SHP77 treated with DMSO at 0.1 percent for 48 hours (cell line): ENCODE results near the gene HS2ST1.

ENCODE experiments used
- DNase-seq: peaks from one replicate; lab custom pipeline; 2025; lab: John Stamatoyannopoulos, UW

The HS2ST1 gene

DNA sequence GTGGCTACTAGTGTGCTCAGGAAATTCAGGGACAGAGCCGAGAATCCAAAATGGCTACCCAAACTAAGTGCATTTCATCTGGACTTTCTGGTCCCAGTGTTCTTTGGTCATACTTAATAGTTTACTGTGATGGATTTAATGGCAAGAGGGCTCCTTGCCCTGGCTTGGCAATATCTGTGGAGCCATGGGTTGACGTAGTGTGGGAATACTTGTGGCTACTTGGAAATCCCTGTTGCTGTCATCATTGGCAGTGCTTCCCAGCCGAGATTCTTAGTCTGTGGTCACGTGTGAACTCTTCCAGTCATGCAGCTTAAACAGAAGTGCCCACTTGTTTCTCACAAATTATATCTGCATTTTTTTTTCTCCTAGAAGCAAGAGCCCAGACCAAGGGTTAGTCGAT is 198.9 kb downstream of the HS2ST1 start:
- no peak for DNase-seq

DNA sequence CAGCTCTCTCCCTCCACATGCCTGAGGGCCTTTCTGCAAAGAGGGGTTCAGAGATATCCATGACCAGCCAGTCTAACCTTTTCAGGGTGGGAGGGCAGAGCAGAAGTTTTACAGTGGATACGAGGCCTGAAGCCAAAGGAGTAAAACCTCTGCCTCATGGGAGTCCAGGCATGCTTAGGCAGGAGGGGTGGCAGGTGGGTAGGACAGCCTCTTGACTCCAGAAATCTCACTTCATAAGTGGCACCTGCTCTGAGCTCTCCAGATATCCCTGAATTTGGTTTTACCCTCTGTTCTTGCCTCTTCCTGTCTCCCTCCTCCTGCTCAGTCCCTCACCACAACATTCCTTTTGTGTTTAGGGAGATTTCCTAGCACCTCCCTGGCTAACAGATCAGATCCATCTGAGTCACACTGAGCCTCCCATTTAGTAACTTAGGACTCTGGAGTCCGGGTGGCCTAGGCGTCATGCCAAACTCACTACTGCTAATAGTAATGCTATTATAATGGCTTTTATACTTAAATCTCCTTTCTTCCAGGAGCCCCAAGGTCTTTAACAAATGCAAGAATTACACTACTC is 201.0 kb downstream of the HS2ST1 start:
- no peak for DNase-seq

DNA sequence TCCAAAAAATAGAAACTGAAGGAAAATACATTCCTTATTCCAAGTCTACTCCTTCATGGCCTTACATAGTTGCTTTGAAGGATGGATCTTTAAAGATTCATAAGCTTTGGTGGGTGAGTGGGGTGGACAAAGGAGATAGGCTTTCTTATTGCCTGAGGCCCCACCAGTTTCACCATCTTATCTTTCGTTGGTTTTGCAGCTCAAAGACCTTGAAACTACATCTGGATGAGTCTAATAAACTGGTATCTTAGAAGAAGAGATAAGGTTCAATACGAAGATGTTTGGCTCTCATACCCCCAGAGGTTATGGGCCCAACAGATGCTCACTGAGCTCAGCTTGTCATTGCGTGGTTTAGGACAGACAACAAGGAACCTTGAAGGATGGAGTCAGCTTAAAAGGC is 201.5 kb downstream of the HS2ST1 start:
- no peak for DNase-seq

DNA sequence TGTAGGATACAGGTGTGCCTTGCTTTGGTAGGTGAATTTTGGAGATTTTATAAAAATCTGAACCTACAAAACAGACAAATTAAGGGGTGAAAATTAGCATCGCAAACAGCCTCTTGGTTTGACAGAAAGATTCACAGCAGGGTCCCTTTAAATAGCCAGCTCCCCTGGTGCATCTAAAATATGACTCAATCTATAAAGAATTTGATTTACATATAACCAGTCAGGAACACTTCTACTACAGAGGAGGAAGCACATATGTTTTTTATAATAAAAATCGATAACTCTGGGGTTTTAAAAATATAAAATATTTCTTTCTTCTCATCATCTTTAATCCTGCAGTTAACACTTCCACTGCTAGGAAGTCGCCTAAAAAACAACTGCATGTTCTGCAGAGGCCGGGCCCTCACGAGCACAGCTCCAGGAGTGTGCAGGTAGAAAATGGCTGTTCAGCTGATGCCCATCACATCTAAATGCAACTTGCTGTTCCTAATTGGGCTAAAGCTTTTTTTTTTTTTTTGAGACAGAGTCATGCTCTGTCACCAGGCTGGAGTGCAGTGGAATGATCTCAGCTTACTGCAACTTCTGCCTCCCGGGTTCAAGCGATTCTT is 203.4 kb downstream of the HS2ST1 start:
- no peak for DNase-seq

DNA sequence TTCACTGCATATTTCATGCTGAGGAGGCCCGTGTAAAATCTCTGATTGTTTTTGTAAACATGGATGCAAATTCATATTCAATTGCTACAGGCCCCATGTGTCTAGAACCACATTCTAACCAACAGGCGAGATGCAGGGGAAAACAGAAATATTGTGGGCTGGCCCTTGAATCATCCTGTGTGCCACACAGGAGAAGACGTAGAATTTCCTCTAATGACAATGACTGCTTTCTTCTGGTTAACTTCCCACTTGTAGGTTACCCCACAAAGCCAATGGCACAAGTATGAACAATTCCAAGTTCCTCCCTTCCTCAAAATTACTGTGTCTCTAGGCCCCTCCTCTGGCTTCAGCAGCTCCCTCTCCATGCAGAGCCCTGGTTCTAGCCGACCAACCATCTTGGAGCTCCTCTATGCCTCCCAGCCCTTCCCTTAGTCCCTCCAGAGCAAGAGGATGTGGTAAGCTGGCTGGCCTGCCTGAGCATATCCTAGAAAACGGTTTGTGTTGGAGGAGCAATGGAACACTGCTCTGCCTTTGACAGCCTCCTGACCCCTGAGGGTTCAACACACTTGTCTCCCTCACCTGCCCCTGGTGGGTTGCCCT is 205.2 kb downstream of the HS2ST1 start:
- DNase-seq: no peak

DNA sequence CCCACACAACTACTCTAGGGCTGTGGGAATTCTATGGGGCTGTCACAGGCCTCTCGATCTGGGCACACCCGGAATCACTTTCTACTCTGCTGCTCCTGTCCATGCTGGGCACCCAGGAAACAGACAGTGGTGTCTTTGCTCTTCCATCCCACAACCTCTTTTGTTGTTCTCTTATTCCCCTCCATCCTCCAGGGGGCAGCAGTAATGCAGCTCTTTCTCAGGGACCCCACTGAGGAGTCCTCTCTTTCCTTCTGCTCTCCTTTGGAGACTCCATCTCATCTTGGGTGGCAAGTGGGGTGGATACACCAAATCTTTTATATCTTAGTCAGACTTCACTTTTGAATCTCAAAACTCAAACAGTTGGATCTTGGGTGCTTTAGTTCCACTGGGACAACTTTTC is 206.3 kb downstream of the HS2ST1 start:
- no peak for DNase-seq

DNA sequence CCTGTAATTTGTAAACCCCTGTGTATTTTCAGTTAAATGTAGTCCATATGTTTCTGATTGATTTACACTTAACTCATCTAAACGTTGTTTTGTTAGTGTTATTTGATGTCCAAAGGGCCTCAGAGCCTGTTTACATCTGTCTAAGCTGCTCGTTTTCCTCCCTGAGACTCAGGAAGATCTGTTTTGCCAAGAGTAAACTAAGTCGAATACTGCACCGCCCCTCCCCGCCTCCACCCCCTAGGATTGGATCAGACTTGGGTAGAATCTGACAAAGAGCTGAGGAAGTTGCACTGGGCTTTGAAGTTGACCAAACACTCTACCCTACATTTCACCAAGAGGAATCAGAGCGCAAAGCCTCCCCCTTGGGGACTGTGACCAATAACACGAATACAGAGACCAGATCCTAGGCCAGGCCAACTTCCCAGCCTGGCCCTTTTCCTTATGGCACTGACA is 207.3 kb downstream of the HS2ST1 start:
- no peak for DNase-seq

DNA sequence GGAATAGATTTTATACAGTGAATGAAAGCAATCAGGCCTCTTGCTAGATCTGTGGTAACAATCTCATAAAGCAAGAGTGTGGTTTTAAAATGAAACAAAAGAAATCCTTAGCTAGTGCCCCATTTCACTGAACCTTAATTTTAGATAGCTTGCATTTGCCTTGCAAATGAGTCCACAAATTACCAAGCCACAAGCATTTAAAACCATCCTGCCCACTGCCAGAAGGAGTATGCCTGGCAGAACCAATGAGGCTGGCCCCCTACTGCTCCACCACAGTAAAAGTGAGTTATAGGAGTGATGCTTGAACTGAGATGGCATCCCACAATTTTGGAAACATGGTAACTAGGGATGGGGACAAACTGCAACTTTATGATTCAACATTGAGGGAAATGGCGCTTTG is 207.8 kb downstream of the HS2ST1 start:
- DNase-seq: no peak

DNA sequence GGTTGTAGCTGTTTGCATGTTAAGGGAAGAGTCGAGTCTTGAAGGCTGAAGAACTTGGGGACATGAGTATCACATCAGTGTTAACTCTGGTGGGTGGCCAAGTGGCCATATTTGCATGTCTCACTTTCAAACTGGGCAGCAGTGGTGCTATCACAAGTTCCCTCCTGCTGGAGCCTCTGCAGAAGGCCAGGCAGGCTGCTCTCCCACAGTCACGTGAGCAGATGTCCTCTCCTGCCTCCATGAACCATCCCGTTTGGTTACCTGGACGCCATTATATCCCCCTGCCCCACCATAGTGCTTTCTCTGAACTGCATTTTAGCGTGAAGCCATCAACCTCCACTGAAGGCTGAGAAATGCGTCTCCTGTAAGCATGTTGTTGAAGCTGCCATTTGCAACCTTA is 209.2 kb downstream of the HS2ST1 start:
- DNase-seq: no peak

DNA sequence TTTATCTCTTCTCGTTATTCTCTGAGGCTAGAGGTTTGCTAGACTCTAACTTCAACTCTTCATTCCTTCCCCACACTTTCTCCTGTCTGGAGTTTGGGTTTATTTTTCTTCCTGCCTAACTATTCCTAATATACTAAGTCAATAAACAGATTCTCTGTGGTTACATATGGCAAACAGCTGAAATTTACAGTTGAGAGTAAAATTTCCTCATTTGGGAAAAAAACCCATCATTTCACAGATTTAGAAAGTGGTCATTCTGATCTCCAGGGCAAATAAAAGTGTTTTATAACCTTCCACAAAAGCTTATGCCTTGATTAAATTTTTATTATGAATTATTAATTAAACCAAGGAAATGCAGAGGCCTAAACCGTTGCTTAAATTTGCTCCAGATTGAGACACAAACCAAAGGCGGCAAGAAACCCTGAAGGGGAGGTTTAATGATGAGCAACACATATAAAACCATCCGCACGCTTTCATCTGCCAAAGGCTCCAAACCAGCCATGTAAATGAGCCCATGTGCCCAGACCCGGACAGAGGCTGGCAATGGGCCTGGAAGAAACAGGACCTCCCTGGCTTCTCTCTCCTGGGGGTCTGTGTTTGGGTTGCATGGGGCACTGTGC is 212.6 kb downstream of the HS2ST1 start:
- DNase-seq: no peak

DNA sequence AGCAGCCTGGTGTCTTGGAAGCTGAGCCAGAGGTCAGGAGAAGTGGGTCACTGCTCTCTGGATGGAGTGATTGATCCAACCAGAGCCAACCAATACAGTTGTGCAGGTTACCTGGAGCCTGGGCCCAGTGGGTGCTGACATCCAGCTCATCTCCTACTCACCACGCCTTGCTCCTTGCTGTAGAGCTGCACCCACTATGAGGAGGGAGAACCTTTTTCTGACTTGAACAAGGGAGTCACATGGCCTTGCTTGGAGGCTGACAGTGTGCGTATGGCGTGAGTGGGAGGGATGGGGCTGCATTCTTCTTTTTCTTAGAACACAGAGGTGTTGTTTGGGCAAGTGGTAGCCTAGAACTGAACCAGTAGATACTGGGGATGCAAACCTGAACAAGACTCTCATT is 213.1 kb downstream of the HS2ST1 start:
- DNase-seq: no peak

DNA sequence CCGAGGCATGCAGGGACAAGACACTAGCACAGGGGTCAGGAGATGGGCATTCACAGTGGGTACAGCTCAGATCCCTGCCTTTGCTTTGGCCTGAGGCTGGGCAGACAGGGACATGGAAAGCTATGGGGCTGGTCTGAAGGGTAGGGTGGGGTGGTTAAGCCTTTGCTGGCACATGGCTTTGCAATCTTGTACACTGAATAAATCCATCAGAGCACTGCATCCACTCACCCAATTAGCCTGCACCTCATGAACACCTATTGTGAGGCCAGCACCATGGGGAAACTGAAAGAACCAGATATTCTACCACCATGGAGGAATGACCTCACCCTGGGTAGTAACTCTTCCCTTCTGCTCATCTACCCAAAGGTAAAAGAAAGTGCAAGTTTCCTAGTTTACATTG is 214.6 kb downstream of the HS2ST1 start:
- DNase-seq: no peak

DNA sequence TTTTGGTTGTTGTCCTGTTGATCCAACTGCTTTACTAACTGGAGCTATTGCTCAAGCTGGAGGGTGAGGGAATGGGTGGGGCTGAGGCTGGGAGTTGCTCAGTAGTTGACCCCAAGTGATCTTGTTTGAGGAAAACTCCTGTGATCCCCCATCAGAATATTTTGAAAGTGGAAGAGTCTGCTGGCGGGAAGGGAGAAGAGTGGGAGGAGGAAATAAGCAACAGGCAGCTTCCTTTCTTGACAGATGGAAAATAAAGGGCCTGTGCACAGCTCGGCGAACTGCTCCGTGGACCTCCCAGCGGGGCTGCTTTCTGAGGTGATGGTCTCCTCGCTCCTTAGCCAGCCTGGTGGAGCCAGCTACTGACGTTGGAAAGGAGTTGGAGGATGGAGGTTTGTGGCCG is 215.2 kb downstream of the HS2ST1 start:
- DNase-seq: no peak

DNA sequence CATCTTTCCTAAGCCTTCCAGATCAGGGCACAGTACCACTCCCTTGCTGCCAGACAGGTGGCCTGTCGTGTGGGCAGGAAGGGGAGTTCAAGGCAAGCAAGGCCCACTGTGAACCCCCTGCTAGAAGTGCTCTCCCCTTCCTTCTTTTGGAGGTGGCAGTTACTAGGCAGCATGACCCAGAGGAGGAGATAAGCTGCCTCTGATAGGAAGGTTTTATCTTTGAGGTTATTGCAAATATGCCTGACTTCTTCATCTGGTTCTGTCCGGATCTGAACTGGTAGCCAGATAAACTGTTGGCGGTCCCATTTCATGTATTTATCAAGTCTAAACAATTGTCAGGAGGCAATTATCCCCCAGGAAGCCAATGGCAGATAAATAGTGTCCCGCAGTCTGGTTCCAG is 216.0 kb downstream of the HS2ST1 start:
- DNase-seq: no peak

DNA sequence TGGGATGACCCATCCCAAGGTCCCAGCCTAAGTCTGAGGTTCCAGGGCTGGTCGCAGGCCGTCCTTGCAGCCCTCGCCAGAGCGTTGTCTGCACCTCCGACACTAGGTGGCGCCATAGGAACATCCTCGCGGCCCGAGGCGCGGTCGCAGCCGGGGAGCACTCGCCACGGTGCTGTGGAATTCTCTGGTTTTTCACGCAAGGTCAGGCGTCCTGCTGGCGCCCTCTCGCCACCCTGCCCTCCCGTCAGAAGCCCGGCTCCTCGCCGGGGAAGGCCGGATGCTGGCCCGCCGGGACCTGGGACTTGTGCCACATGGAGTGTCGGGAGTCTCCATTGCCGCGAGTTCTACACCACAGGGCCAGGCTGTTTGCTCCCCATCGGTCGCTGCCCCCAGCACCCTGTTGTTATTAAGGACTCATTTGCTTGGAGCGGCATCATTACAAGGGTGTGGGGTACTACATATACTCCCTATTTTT is 217.4 kb downstream of the HS2ST1 start:
- peak; percentile 32 for DNase-seq

DNA sequence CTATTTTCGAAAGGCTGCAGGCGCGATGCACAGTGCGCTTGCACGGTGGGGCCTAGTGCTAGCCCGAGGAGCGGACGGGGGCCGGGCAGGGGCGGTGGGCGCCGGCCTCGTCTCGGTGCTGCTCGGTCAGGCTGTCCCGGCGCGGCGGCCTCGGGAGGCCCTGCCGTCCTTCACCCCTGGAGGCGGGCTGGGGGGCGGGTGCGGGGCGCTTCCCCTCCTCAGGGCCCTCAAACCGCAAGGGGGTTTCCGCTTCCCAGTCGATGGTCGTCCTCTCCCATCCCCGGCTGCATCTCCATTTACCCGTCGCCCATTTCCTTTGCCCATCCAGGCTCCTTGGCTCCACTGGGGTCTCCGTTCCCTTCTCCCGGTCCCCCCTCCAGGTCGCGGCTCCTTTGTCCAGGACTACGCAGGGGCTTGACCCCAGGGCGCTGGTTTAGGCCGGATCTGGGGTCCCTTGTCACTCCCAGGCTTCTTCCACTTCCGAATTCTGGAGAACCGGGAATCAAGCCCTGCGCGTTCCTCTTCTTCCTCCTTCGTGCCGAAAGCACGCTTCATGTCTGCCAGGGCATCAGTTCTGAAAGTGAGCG is 217.9 kb downstream of the HS2ST1 start:
- DNase-seq: no peak

DNA sequence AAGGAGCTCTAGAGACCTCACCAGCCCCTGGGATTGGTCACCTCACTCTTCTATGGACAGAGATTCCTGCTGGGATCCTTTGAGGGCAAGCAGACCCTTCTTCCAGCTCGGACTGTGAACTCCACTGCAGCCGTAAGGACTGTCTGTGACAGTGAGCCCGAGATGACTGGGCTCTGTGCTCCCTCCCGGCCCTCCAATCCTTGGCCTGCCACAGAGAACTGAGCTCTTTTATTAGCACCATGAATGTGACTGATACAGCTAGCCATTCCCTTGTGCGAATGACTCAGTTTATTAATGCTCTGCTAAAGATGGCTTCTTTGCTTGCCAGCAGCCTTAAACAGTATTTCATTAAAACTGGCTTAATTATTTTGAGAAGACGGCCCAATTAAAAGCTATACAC is 219.6 kb downstream of the HS2ST1 start:
- DNase-seq: no peak

DNA sequence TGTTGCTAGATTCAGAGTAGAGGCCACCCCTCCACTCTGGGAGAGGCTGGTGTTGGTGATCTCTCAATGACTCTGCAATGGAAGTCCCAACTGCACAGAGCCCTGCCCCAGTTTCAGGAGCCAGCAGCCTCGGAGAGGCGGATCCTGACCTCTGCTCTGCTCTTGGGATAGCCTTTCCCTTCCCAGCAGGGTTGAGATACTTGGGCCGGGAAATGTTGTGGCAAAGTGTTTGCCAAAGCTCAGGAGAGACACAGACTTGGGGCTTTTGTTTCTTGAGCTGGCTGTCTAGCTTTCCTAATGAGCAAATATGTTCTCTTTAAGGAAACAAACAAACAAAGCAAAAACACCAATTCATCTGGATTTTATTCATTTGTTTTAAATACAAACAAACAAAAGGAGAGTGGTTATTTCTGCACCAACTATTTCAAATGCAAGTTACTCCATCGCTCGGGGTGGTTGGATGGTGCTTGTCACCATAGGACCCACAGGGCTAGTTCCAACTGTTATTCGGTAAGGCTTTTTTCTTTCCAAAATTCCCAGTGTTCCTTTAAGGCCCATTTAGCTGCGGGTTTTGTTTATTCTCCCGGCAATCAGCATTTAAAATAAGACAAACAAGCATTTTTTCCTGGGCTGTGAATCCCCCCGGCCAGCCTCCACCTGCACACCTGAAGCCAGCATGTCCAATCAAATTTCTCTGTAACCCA is 220.3 kb downstream of the HS2ST1 start:
- no peak for DNase-seq

DNA sequence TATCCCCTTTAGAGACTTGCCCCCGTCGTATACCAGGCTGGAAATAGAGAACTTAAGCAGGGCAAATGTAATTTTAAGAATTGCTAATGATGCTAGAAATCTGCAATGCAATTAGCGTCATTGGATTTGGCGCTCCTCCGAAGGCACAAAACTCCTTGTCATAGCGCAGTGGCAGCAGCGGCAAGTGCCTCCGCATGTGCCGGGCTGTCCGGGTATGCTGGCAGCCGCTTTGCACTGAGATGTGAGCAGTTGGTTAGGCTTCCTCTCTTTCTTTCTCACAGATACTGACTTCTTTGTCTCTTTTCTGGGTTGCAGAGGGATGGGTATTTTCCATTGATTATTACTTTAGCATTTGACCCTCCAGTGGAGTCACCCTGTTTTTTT is 220.9 kb downstream of the HS2ST1 start:
- no peak for DNase-seq

DNA sequence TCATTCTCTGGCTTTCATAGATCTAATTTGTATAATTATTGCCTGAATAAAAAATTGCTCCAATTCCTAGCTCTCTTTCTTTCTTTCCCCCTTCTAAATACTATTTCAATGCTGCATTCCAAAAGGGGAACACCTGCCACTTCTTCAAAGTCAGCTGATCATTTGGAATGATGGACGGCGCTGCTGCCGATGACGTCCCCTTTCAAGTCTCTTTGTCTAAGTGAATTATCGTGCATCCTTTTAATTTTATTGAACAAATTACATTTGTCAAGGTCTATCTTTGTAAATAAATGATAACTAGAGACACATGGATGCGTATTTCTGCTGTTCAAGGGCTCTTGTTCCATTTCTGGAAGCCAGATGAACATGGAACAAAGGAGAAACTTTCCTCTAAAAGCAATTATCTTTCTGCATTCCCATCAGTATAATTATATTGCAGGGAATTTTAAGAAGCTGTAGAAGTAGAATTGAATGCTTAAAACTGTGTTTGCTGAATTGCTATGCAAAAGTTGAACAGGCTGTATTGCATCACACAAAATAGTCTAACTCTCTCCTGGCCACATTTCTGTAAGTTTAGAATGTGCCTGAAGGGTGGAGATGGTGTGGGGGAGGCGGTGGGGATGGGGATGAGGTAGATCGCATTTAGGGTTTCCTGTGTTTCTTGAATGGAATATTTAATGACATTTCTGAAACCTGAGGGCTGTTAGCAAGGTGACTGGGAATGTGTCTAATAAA is 222.3 kb downstream of the HS2ST1 start:
- DNase-seq: no peak

DNA sequence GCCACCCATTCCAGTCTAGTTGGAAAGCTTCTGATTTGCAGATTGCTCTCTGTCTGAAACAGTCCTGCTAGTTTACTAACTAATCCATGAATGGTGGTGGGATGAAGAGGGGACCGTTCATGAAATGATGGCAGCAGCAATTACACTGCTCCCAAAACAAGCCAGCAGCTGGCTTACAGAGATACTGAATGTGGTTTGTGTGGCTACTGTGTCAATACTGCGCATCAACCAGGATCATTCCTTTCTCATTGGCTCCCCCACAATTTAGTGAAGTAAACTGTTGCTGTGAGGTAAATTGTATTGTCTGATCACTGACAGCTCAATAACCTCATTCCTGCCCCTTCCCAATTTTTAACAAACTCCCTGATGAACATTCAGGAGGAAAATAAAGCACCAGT is 222.9 kb downstream of the HS2ST1 start:
- no peak for DNase-seq
